ENCODE measurements around the gene SIX5. TPM values are rescaled to one million over a fixed set of nuclear protein-coding genes. Genes with fewer than 3 reads are reported as not detected.

SIX5 gene
- total and polyA plus RNA-seq, 9 of the 15 experiments (the other 6 are each of a cell fraction or from before 2014, with no cell fraction given): 1.4 to 17.2 (median 7.4) TPM; not detected in 2

DNA sequence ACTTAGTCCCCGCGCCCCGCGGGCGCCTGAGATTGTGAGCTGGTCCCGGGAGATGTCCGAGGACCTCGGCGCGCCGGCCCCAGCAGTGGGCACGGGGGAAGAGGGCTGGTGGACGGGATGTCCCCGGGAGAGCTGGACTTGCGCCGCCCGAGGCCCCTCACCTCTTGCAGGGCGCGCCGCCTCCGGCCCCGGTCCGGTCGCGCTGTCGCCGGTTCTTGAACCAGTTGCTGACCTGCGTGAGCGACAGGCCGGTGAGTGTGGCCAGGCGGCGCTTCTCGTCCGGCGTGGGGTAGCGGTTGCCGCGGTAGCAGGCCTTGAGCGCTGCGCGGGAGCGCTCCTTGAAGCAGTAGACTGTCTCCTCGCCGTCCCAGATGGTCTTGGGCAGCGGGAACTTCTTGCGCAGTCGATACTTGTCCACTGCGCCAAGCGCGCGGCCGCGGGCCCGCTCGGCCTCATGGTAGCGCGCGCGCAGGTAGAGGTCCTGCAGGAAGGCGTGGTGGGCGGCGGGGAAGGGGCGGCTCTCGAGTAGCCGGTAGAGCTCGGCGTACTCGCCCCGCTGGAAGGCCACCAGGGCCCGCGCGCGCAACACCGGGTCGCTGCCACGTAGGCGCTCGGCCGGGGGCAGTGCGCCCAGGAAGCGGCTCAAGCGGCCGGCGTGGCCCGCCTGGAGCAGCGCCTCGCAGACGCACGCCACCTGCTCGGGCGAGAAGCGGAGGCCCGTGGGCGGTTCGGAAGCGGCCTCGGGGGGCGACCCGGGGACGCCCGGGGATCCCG lies 984 bp downstream of the SIX5 start (continued):
- TF ChIP-seq, protein P1, sequence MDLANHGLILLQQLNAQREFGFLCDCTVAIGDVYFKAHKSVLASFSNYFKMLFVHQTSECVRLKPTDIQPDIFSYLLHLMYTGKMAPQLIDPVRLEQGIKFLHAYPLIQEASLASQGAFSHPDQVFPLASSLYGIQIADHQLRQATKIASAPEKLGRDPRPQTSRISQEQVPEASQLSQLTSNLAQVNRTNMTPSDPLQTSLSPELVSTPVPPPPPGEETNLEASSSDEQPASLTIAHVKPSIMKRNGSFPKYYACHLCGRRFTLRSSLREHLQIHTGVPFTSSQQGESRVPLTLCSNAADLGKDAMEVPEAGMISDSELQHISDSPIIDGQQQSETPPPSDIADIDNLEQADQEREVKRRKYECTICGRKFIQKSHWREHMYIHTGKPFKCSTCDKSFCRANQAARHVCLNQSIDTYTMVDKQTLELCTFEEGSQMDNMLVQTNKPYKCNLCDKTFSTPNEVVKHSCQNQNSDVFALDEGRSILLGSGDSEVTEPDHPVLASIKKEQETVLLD (IDR thresholded peaks at IDR 0.05): no peak
- TF ChIP-seq XRCC4 (IDR thresholded peaks at IDR 0.05; ENCODE audit: extremely low read depth, insufficient read depth, insufficient read length) (no peak), ZNF324 (CRISPR knock-in tag; IDR thresholded peaks at IDR 0.05) (no peak), NFATC3 (IDR thresholded peaks at IDR 0.05) (no peak), UBTF (IDR thresholded peaks at IDR 0.05; ENCODE audit: borderline replicate concordance in 1 of 2, low read depth in 2 of 2, low read length in 2 of 2) (peak; percentile 60 to 61; a peak in 1 of 4 replicates), SIRT6 (IDR thresholded peaks at IDR 0.05; ENCODE audit: low read depth, low read length) (no peak), ZNF212 (CRISPR knock-in tag; IDR thresholded peaks at IDR 0.05) (no peak), RBM25 (IDR thresholded peaks at IDR 0.05; ENCODE audit: low read depth, low read length, severe bottlenecking) (no peak), ELF4 (CRISPR knock-in tag; IDR thresholded peaks at IDR 0.05) (no peak), MAX (CRISPR knock-in tag; IDR thresholded peaks at IDR 0.05) (peak; percentile 87), ZNF57 (CRISPR knock-in tag; IDR thresholded peaks at IDR 0.05) (no peak), RFX1 (IDR thresholded peaks at IDR 0.05) (no peak), ZNF140 (CRISPR knock-in tag; IDR thresholded peaks at IDR 0.05) (no peak), FUS (optimal IDR thresholded peaks at IDR 0.05; ENCODE audit: low read depth, low read length) (peak; percentile 24), CGGBP1 (CRISPR knock-in tag; IDR thresholded peaks at IDR 0.05) (no peak), MAFF (IDR thresholded peaks at IDR 0.05; ENCODE audit: low read length) (no peak), KAT2B (IDR thresholded peaks at IDR 0.05; ENCODE audit: low read depth, low read length) (no peak), TAF9B (IDR thresholded peaks at IDR 0.05; ENCODE audit: partially characterized antibody) (no peak)
- TF ChIP-seq, protein P2, sequence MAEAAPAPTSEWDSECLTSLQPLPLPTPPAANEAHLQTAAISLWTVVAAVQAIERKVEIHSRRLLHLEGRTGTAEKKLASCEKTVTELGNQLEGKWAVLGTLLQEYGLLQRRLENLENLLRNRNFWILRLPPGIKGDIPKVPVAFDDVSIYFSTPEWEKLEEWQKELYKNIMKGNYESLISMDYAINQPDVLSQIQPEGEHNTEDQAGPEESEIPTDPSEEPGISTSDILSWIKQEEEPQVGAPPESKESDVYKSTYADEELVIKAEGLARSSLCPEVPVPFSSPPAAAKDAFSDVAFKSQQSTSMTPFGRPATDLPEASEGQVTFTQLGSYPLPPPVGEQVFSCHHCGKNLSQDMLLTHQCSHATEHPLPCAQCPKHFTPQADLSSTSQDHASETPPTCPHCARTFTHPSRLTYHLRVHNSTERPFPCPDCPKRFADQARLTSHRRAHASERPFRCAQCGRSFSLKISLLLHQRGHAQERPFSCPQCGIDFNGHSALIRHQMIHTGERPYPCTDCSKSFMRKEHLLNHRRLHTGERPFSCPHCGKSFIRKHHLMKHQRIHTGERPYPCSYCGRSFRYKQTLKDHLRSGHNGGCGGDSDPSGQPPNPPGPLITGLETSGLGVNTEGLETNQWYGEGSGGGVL (CRISPR knock-in tag; IDR thresholded peaks at IDR 0.05): no peak
- TF ChIP-seq, protein P3, sequence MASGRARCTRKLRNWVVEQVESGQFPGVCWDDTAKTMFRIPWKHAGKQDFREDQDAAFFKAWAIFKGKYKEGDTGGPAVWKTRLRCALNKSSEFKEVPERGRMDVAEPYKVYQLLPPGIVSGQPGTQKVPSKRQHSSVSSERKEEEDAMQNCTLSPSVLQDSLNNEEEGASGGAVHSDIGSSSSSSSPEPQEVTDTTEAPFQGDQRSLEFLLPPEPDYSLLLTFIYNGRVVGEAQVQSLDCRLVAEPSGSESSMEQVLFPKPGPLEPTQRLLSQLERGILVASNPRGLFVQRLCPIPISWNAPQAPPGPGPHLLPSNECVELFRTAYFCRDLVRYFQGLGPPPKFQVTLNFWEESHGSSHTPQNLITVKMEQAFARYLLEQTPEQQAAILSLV (tag; IDR thresholded peaks at IDR 0.05): no peak
